IMR-90 (cell line): ENCODE results near the gene DNM3. TPM values are rescaled to one million over a fixed set of nuclear protein-coding genes. Genes with fewer than 3 reads are reported as not detected.

Source experiments
- ATAC-seq: fragments of 200-7000 bp; cut with Tn5 transposase; 2 replicates; pipeline ENCODE4 v1.9.1; 2020; ENCODE audit warnings: low read depth, mild to moderate bottlenecking, moderate library complexity
- BruUV-seq: library from RNA; stranded (reverse); fragments of 400-500 nt; replicated peaks from 2 replicates; lab custom pipeline; 2021; lab: Mats Ljungman, UMichigan
- CTCF ChIA-PET: fragments of 300-600 bp; formaldehyde crosslinking; extraction: SDS; loops from one replicate; lab custom pipeline; 2021; ENCODE audit warnings: antibody characterized with exemption; lab: Yijun Ruan, JAX
- POLR2A ChIA-PET: fragments of 300-600 bp; sonication (Branson Sonifier 250); formaldehyde crosslinking; loops from one replicate; lab custom pipeline; 2022; ENCODE audit warnings: antibody characterized with exemption; ENCODE audit not compliant: unreplicated experiment; lab: Charles Lee
- DNase-seq: peaks from one replicate; pipeline ENCODE4 v3.0.0; 2013
- H2AFZ ChIP-seq: replicated peaks from 2 replicates; pipeline ENCODE3; 2013; ENCODE audit warnings: low read length, mild to moderate bottlenecking; ENCODE audit not compliant: poor library complexity
- H2AK5ac ChIP-seq: 2 replicates; pipeline ENCODE4 v1.6.1; 2013; ENCODE audit warnings: low read depth, low read length, inconsistent platforms
- H2AK9ac ChIP-seq: replicated peaks from 2 replicates; pipeline ENCODE3; 2013; ENCODE audit warnings: mild to moderate bottlenecking, low read depth, low read length, moderate library complexity; ENCODE audit not compliant: poor library complexity
- H2BK120ac ChIP-seq: 2 replicates; pipeline ENCODE4 v1.6.1; 2013; ENCODE audit warnings: low read depth, low read length, inconsistent platforms
- H2BK15ac ChIP-seq: 3 replicates; pipeline ENCODE4 v1.6.1; 2013; ENCODE audit warnings: low read depth, low read length, inconsistent platforms
- H2BK20ac ChIP-seq: 2 replicates; pipeline ENCODE4 v1.6.1; 2013; ENCODE audit warnings: low read depth, mild to moderate bottlenecking, inconsistent platforms, low read length, moderate library complexity
- H2BK5ac ChIP-seq: 2 replicates; pipeline ENCODE4 v1.6.1; 2013; ENCODE audit warnings: mild to moderate bottlenecking, low read depth, low read length, inconsistent platforms; ENCODE audit not compliant: poor library complexity, severe bottlenecking
- H3K14ac ChIP-seq: replicated peaks from 2 replicates; pipeline ENCODE4 v1.6.1; 2013; ENCODE audit warnings: low read depth, low read length, inconsistent platforms
- H3K18ac ChIP-seq: 2 replicates; pipeline ENCODE4 v1.6.1; 2013; ENCODE audit warnings: low read depth, low read length, control low read depth
- H3K23ac ChIP-seq: 2 replicates; pipeline ENCODE4 v1.6.1; 2013; ENCODE audit warnings: low read depth, low read length, inconsistent platforms
- H3K27ac ChIP-seq: 2 replicates; pipeline ENCODE4 v1.5.1; 2013; ENCODE audit warnings: mild to moderate bottlenecking, control low read depth, low read length; ENCODE audit not compliant: insufficient read depth
- H3K27me3 ChIP-seq: 2 replicates; pipeline ENCODE4 v1.6.1; 2013; ENCODE audit warnings: low read length; ENCODE audit not compliant: control insufficient read depth, insufficient read depth
- H3K36me3 ChIP-seq: 2 replicates; pipeline ENCODE4 v1.6.1; 2013; ENCODE audit warnings: low read length, mixed read lengths; ENCODE audit not compliant: control insufficient read depth, insufficient read depth
- H3K4ac ChIP-seq: 2 replicates; pipeline ENCODE4 v1.6.1; 2013; ENCODE audit warnings: low read depth, low read length, inconsistent platforms
- H3K4me1 ChIP-seq: 2 replicates; pipeline ENCODE4 v1.6.1; 2013; ENCODE audit warnings: low read length, mixed read lengths; ENCODE audit not compliant: control insufficient read depth, insufficient read depth
- H3K4me2 ChIP-seq: 2 replicates; pipeline ENCODE4 v1.6.1; 2013; ENCODE audit warnings: low read depth, mild to moderate bottlenecking, control low read depth, low read length, moderate library complexity
- H3K4me3 ChIP-seq: 2 replicates; pipeline ENCODE4 v1.5.1; 2013; ENCODE audit warnings: low read depth, mild to moderate bottlenecking, control low read depth, low read length, moderate library complexity; ENCODE audit not compliant: insufficient read depth
- H3K56ac ChIP-seq: 2 replicates; pipeline ENCODE4 v1.6.1; 2013; ENCODE audit warnings: low read length, inconsistent platforms; ENCODE audit not compliant: insufficient read depth; ENCODE audit errors: extremely low read depth
- H3K79me1 ChIP-seq, 2 experiments: 2 replicates each; pipeline ENCODE4 v1.6.1; 2013; ENCODE audit warnings: low read length in 2 of 2, inconsistent platforms in 1 of 2, low read depth in 1 of 2
- H3K9ac ChIP-seq: 2 replicates; pipeline ENCODE4 v1.6.1; 2013; ENCODE audit warnings: low read depth, low read length, control low read depth
- H3K9me1 ChIP-seq: 2 replicates; pipeline ENCODE4 v1.6.1; 2013; ENCODE audit warnings: low read length, inconsistent platforms; ENCODE audit not compliant: insufficient read depth
- H3K9me3 ChIP-seq: 2 replicates; pipeline ENCODE4 v1.6.1; 2013; ENCODE audit warnings: low read length; ENCODE audit not compliant: control insufficient read depth, insufficient read depth
- H4K20me1 ChIP-seq: 2 replicates; pipeline ENCODE4 v1.6.1; 2013; ENCODE audit warnings: low read length, inconsistent platforms; ENCODE audit not compliant: insufficient read depth
- H4K5ac ChIP-seq: 2 replicates; pipeline ENCODE4 v1.6.1; 2013; ENCODE audit warnings: mild to moderate bottlenecking, low read depth, low read length, control low read depth
- H4K8ac ChIP-seq, 2 experiments: 2 replicates each; pipeline ENCODE4 v1.6.1; 2013; ENCODE audit warnings: low read depth in 2 of 2, low read length in 2 of 2, control low read depth in 1 of 2, inconsistent platforms in 1 of 2
- H4K91ac ChIP-seq: 2 replicates; pipeline ENCODE4 v1.6.1; 2013; ENCODE audit warnings: low read depth, low read length, inconsistent platforms; ENCODE audit not compliant: insufficient read depth
- CEBPB ChIP-seq: IDR thresholded peaks from 2 replicates; pipeline ENCODE4 v1.6.1; 2012; ENCODE audit warnings: low read depth, low read length, improper control_type of control experiment
- CHD1 ChIP-seq: IDR thresholded peaks from 2 replicates; pipeline ENCODE4 v1.6.1; 2012; ENCODE audit warnings: low read depth, low read length, improper control_type of control experiment
- CTCF ChIP-seq: conservative IDR thresholded peaks from 2 replicates; pipeline ENCODE4 v1.5.1; 2012; ENCODE audit warnings: mild to moderate bottlenecking, low read depth, low read length, improper control_type of control experiment
- FOS ChIP-seq: fragments of 150-350 bp; IDR thresholded peaks from 2 replicates; pipeline ENCODE4 v1.6.1; 2016; ENCODE audit warnings: low read depth, low read length
- MAFK ChIP-seq: IDR thresholded peaks from 2 replicates; pipeline ENCODE4 v1.6.1; 2012; ENCODE audit warnings: low read depth, low read length, improper control_type of control experiment
- MXI1 ChIP-seq: IDR thresholded peaks from 2 replicates; pipeline ENCODE4 v1.6.1; 2012; ENCODE audit warnings: low read depth, mild to moderate bottlenecking, low read length, moderate library complexity, borderline replicate concordance
- NFE2L2 ChIP-seq: fragments of 150-350 bp; IDR thresholded peaks from 2 replicates; pipeline ENCODE4 v1.6.1; 2016; ENCODE audit warnings: low read depth, mild to moderate bottlenecking, low read length
- RAD21 ChIP-seq: IDR thresholded peaks from 2 replicates; pipeline ENCODE4 v1.6.1; 2012; ENCODE audit warnings: low read length, improper control_type of control experiment
- RCOR1 ChIP-seq: IDR thresholded peaks from 2 replicates; pipeline ENCODE4 v1.6.1; 2012; ENCODE audit warnings: mild to moderate bottlenecking, low read length, improper control_type of control experiment; ENCODE audit not compliant: insufficient replicate concordance
- RFX5 ChIP-seq: IDR thresholded peaks from 2 replicates; pipeline ENCODE4 v1.8.0; 2012; ENCODE audit warnings: low read depth, mild to moderate bottlenecking, low read length, moderate library complexity
- SMC3 ChIP-seq: fragments of 150-350 bp; IDR thresholded peaks from 2 replicates; pipeline ENCODE4 v1.6.1; 2016; ENCODE audit warnings: low read depth, mild to moderate bottlenecking, antibody characterized with exemption, low read length, moderate library complexity
- USF2 ChIP-seq: fragments of 150-350 bp; IDR thresholded peaks from 2 replicates; pipeline ENCODE4 v1.6.1; 2017; ENCODE audit warnings: mild to moderate bottlenecking, antibody characterized with exemption, low read length, low read depth
- WGBS, 2 experiments: methylation state at CpG; one replicate each; pipeline versions ENCODE4 v1.1.5 to v1.1.7; 2013; ENCODE audit warnings: missing lambda C conversion rate in 2 of 2; ENCODE audit not compliant: insufficient read length in 1 of 2; ENCODE audit errors: extremely low coverage in 2 of 2; 5-methylcytosine and 5-hydroxymethylcytosine counted together
- dilution Hi-C: fragments of 300-500 bp; cut with HindIII; formaldehyde crosslinking; loops from one replicate; pipeline ENCODE4 v1.14.3; 2018; ENCODE audit warnings: low sequenced_read_pairs; ENCODE audit not compliant: unreplicated experiment
- in situ Hi-C: fragments of 300-500 bp; cut with MboI; formaldehyde crosslinking; loops from 3 replicates; pipeline ENCODE4 v1.14.3; 2019; ENCODE audit warnings: low sequenced_read_pairs, inconsistent platforms, mixed read lengths
- intact Hi-C: fragments of 100-400 bp; cut with micrococcal nuclease; formaldehyde crosslinking; loops from 2 replicates; pipeline ENCODE4 v1.10.0; 2022
- polyA plus RNA-seq, 3 experiments: library from polyadenylated mRNA; depleted of rRNA; stranded (reverse); fragments of >200 nt; gene quantifications; 2 replicates each; pipeline ENCODE4 v1.2.3, GENCODE V29; 2012; ENCODE audit warnings: low replicate concordance in 1 of 3
- total RNA-seq: library from RNA; depleted of rRNA; stranded (reverse); fragments of >200 nt; gene quantifications from 2 replicates; pipeline ENCODE4 v1.2.3, GENCODE V29; 2012

Gene DNM3
- total and polyA plus RNA-seq, 2 of the 4 experiments (the other 2 are of a cell fraction) = 0.36 TPM

- H3K79me1 ChIP-seq = no peaks in the 10 kb centered on the region
- no peak overlapping the region for H4K8ac ChIP-seq
- H3K9ac ChIP-seq = no peak overlapping the region
- dilution Hi-C loops (no loop called here), in situ Hi-C loops (loop anchor here (25.0 kb wide), 1 partner anchor 693 kb away; no protein-coding TSS in a partner anchor), intact Hi-C loops (no loop called here)
- H3K9me3 ChIP-seq = no peaks in the 10 kb centered on the region
- WGBS, 2 experiments = 50% methylated on average over 1 of the region's 1 CpG; no CpG with 5 or more reads in 1 of the 2 experiments
- no peak overlapping the region for H2AK9ac ChIP-seq
- no peak overlapping the region for H2AK5ac ChIP-seq
- no peak overlapping the region for H3K27ac ChIP-seq
- H2BK120ac ChIP-seq = no peak overlapping the region
- no peak overlapping the region for H2BK5ac ChIP-seq
- H3K18ac ChIP-seq = no peak overlapping the region
- no peaks in the 10 kb centered on the region for H3K9me1 ChIP-seq
- TF ChIP-seq MAFK (no peak), USF2 (no peak), CEBPB (no peak), CTCF (no peak), NFE2L2 (no peak), FOS (no peak), SMC3 (no peak), RAD21 (no peak), MXI1 (no peak), RFX5 (no peak), RCOR1 (no peak), CHD1 (no peak)
- no peaks in the 10 kb centered on the region for H3K4me1 ChIP-seq
- H3K56ac ChIP-seq = no peak overlapping the region
- no peak overlapping the region for H3K14ac ChIP-seq
- H2BK20ac ChIP-seq = no peak overlapping the region
- no peak overlapping the region for H3K4me2 ChIP-seq
- ChIA-PET CTCF (no interaction called here), POLR2A (no interaction called here)
- H3K27me3 ChIP-seq = no peaks in the 10 kb centered on the region
- H3K4me3 ChIP-seq = no peak overlapping the region
- H2BK15ac ChIP-seq = no peak overlapping the region
- no peaks in the 10 kb centered on the region for H3K36me3 ChIP-seq
- H4K20me1 ChIP-seq = no peaks in the 10 kb centered on the region
- ATAC-seq = no peak
- no peak for DNase-seq
- H2AFZ ChIP-seq = no peak overlapping the region
- H3K23ac ChIP-seq = no peak overlapping the region
- H3K4ac ChIP-seq = no peak overlapping the region
- BruUV-seq = no TSS peak
- no peak overlapping the region for H4K91ac ChIP-seq
- no peak overlapping the region for H4K5ac ChIP-seq
Observed at GRCh38 chr1:172018727-172019311, 177.5 kb downstream of the DNM3 start.
